Endodermal cell (in vitro differentiated cells): ENCODE measurements around the gene LRP11. TPM values are rescaled to one million over a fixed set of nuclear protein-coding genes. Genes with fewer than 3 reads are reported as not detected.

ENCODE experiments used
- DNase-seq: peaks from one replicate; pipeline ENCODE4 v3.0.0-alpha.2; 2017
- H3K27ac ChIP-seq: 2 replicates; pipeline ENCODE4 v1.5.1; 2013; ENCODE audit warnings: mild to moderate bottlenecking, low read depth, low read length, moderate library complexity
- H3K27me3 ChIP-seq: 2 replicates; pipeline ENCODE4 v1.6.1; 2013; ENCODE audit warnings: mild to moderate bottlenecking, low read length, moderate library complexity; ENCODE audit not compliant: insufficient read depth, control insufficient read depth, poor library complexity, severe bottlenecking
- H3K36me3 ChIP-seq: 2 replicates; pipeline ENCODE4 v1.7.0; 2013; ENCODE audit warnings: mild to moderate bottlenecking, low read length, moderate library complexity; ENCODE audit not compliant: control insufficient read depth, insufficient read depth
- H3K4me1 ChIP-seq: one replicate; pipeline ENCODE4 v1.7.0; 2013; ENCODE audit warnings: low read length; ENCODE audit not compliant: control insufficient read depth, insufficient read depth
- H3K4me3 ChIP-seq: 2 replicates; pipeline ENCODE4 v1.5.1; 2013; ENCODE audit warnings: mild to moderate bottlenecking, low read length, moderate library complexity
- H3K9ac ChIP-seq: 2 replicates; pipeline ENCODE4 v1.6.1; 2013; ENCODE audit warnings: mild to moderate bottlenecking, low read length, moderate library complexity; ENCODE audit not compliant: poor library complexity, severe bottlenecking; ENCODE audit errors: extremely low read depth
- H3K9me3 ChIP-seq: 2 replicates; pipeline ENCODE4 v1.6.1; 2013; ENCODE audit warnings: mild to moderate bottlenecking, low read length, moderate library complexity; ENCODE audit not compliant: control insufficient read depth
- H3K27ac Mint-ChIP-seq: 2 replicates; pipeline ENCODE4 v1.8.0; 2020; ENCODE audit warnings: mixed read lengths
- H3K27me3 Mint-ChIP-seq: 2 replicates; pipeline ENCODE4 v1.8.0; 2021; ENCODE audit warnings: mild to moderate bottlenecking, mixed read lengths; ENCODE audit not compliant: insufficient read depth
- H3K36me3 Mint-ChIP-seq: 2 replicates; pipeline ENCODE4 v1.8.0; 2020; ENCODE audit warnings: low read depth, mixed read lengths
- H3K4me1 Mint-ChIP-seq: 2 replicates; pipeline ENCODE4 v1.8.0; 2020; ENCODE audit warnings: mixed read lengths
- H3K4me3 Mint-ChIP-seq: 2 replicates; pipeline ENCODE4 v1.8.0; 2020; ENCODE audit warnings: mild to moderate bottlenecking, moderate library complexity, mixed read lengths
- H3K9me3 Mint-ChIP-seq: 2 replicates; pipeline ENCODE4 v1.8.0; 2020; ENCODE audit warnings: mild to moderate bottlenecking, mixed read lengths
- WGBS, 2 experiments: methylation state at CpG; one replicate each; pipeline versions ENCODE4 v1.1.5 to v1.1.7; 2013; ENCODE audit warnings: missing lambda C conversion rate in 2 of 2, mixed read lengths in 1 of 2; ENCODE audit not compliant: insufficient coverage in 1 of 2, insufficient read length in 1 of 2; 5-methylcytosine and 5-hydroxymethylcytosine counted together
- total RNA-seq, 2 donors: library from RNA; stranded (reverse); fragmentation: NEBNext Ultra II Directional in 1 of 2; extraction: Animal tissue kit (Norgen Biotek cat#: 25700) in 1 of 2; gene quantifications; 2 replicates in 1 of 2; 3 replicates in 1 of 2; pipeline ENCODE4 v1.2.1, GENCODE V29; 2021
- TF ChIP-seq, protein P1 (sequence below): fragments of 200-600 bp; sonication (generic); conservative IDR thresholded peaks from 2 replicates; pipeline ENCODE4 v1.5.0; 2021; ENCODE audit warnings: antibody characterized with exemption, mild to moderate bottlenecking

LRP11 gene
- total RNA-seq, 2 donors from 2014 or later, result 3.6 to 6.0 TPM

DNA sequence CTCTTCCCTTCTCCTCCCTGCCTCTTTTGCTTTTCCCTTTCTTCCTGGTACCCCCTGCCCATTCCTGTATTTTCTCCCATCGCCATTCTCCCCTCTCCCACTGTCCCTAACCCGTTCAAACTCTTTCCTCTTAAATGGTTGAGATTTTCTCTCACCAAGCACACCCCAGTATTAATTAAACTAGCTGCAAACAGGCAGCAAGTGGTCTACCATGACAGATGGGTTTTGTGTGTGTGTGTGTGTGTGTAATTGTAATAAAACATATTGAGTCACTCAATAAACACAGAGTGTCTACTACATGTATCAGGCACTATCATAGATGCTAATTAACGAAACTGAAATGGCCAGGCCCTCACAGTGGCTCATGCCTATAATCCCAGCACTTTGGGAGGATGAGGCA, 27.1 kb upstream of the LRP11 start:
- H3K4me1 Mint-ChIP-seq, result peaks cover 8% of the 10 kb centered on the region
- H3K27ac Mint-ChIP-seq, result no peak overlapping the region
- H3K36me3 ChIP-seq, result no peaks in the 10 kb centered on the region
- H3K27ac ChIP-seq, result no peak overlapping the region
- no peak overlapping the region for H3K9ac ChIP-seq
- TF ChIP-seq, protein P1, sequence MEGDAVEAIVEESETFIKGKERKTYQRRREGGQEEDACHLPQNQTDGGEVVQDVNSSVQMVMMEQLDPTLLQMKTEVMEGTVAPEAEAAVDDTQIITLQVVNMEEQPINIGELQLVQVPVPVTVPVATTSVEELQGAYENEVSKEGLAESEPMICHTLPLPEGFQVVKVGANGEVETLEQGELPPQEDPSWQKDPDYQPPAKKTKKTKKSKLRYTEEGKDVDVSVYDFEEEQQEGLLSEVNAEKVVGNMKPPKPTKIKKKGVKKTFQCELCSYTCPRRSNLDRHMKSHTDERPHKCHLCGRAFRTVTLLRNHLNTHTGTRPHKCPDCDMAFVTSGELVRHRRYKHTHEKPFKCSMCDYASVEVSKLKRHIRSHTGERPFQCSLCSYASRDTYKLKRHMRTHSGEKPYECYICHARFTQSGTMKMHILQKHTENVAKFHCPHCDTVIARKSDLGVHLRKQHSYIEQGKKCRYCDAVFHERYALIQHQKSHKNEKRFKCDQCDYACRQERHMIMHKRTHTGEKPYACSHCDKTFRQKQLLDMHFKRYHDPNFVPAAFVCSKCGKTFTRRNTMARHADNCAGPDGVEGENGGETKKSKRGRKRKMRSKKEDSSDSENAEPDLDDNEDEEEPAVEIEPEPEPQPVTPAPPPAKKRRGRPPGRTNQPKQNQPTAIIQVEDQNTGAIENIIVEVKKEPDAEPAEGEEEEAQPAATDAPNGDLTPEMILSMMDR, result no peak
- H3K4me3 ChIP-seq, result no peak overlapping the region
- no peaks in the 10 kb centered on the region for H3K27me3 ChIP-seq
- peaks cover 54% of the 10 kb centered on the region for H3K27me3 Mint-ChIP-seq
- H3K36me3 Mint-ChIP-seq, result no peaks in the 10 kb centered on the region
- H3K9me3 ChIP-seq, result no peaks in the 10 kb centered on the region
- no peaks in the 10 kb centered on the region for H3K4me1 ChIP-seq
- no peaks in the 10 kb centered on the region for H3K9me3 Mint-ChIP-seq
- 86% methylated on average over 3 of the region's 3 CpGs; no CpG with 5 or more reads in 1 of the 2 experiments for WGBS, 2 experiments
- no peak overlapping the region for H3K4me3 Mint-ChIP-seq
- no peak for DNase-seq

DNA sequence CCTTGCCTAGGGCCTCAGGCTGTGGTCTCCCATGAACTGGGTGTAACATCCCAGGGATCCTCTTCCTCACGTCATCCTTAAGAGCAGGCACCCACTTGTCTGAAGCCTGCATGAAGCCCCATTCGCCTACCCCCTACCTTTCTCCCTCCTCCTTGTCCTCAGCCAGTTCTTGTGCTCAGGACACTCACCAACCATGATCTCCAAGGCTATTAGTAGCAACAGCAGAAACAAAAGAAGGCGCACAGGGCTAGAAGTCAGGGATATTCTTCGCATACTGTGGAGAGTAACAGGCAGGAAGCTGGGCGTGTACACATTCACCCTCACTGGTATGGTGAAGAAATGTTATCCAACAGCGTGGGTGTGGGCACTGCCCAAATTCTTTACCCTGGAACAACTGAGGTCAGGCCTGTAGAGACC, 26.5 kb upstream of the LRP11 start:
- Mint-ChIP-seq H3K27me3 (peaks cover 56% of the 10 kb centered on the region), H3K9me3 (no peaks in the 10 kb centered on the region), H3K4me3 (no peak overlapping the region), H3K36me3 (no peaks in the 10 kb centered on the region), H3K27ac (no peak overlapping the region), H3K4me1 (peaks cover 6% of the 10 kb centered on the region)
- Histone ChIP-seq H3K36me3 (no peaks in the 10 kb centered on the region), H3K4me3 (no peak overlapping the region), H3K9ac (no peak overlapping the region), H3K9me3 (no peaks in the 10 kb centered on the region), H3K4me1 (no peaks in the 10 kb centered on the region), H3K27ac (no peak overlapping the region), H3K27me3 (no peaks in the 10 kb centered on the region)
- TF ChIP-seq, protein P1, result no peak
- no peak for DNase-seq
- 74 to 75% methylated on average over 3 to 6 of the region's 6 CpGs for WGBS, 2 experiments

DNA sequence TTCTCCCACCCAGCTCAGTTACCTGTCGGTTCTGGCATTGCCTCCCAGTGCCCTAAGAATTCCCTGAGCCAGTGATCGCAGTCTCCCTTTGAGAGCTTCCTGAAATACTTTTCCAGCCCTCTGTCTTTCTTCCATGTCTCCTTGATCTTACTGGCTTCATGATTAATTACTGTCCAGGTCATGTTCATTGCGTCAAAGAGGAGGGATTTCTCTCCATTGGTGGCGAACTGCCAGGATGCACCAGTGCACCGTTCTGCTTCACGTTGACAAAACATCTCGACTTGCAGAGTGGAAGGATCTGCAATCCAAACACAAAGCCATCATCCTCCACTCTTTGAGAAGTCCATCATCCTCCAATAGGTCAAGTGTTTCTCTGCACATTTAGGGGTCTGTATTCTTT, 25.2 kb upstream of the LRP11 start:
- H3K4me1 ChIP-seq, result no peaks in the 10 kb centered on the region
- H3K4me3 ChIP-seq, result no peak overlapping the region
- H3K27me3 Mint-ChIP-seq, result peaks cover 63% of the 10 kb centered on the region
- TF ChIP-seq, protein P1, result no peak
- H3K27ac Mint-ChIP-seq, result no peak overlapping the region
- H3K9ac ChIP-seq, result no peak overlapping the region
- no peak overlapping the region for H3K27ac ChIP-seq
- H3K4me1 Mint-ChIP-seq, result no peaks in the 10 kb centered on the region
- H3K36me3 Mint-ChIP-seq, result no peaks in the 10 kb centered on the region
- no peak for DNase-seq
- H3K4me3 Mint-ChIP-seq, result no peak overlapping the region
- no peaks in the 10 kb centered on the region for H3K9me3 ChIP-seq
- H3K36me3 ChIP-seq, result no peaks in the 10 kb centered on the region
- 82 to 83% methylated on average over 7 of the region's 7 CpGs for WGBS, 2 experiments
- no peaks in the 10 kb centered on the region for H3K9me3 Mint-ChIP-seq
- peaks cover 6% of the 10 kb centered on the region for H3K27me3 ChIP-seq
